NT2/D1 (cell line): ENCODE data around the gene SCAF8.

Experiments used
- YY1 ChIP-seq: IDR thresholded peaks from 2 replicates; pipeline ENCODE4 v1.6.1; 2011; ENCODE audit not compliant: insufficient read length, insufficient read depth
- ZNF274 ChIP-seq: IDR thresholded peaks from 2 replicates; pipeline ENCODE4 v1.6.1; 2011; ENCODE audit warnings: mild to moderate bottlenecking, low read depth, low read length

DNA sequence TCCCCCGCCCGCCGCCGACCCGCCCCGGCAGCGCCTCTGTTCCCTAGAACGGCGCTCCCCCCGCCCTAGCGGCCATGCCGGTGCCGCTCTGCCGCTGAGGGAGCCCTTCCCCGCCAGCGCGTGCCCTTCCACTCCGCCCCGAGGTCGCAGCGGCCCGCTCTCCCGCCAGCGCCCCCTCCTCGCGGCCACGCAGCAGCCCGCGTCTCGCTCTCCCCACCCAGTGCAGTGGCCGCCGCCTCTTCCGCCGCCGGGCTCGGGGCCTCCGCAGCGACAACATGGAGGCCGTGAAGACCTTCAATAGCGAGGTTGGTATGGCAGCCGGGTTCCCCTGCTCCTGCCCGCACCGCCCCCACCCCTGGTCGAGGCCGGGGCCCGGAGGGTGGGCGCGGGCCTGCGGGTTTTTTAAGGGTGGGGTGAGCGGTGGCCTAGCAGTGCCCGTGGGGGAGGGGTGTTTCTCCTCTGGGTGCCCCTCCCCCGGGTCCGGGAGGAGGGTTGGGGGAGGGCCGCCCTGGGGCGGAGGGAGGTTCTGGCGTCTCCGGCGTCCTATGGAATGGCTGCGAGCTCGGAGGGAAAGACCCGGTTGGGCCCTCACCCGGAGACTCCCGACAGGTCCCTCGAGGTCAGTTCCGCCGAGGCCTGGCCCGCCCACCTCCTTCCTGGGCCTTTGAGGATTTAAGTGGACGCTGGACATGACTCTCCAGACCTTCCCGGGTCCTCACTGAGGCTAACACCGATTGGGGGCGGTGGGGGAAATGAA is 588 bp downstream of the SCAF8 start:
- TF ChIP-seq YY1 (no peak), ZNF274 (no peak)
